GM18511 (cell line): Measurements from ENCODE around the gene ATP11A.

Experiments
- ATAC-seq: cut with Tn5 transposase; IDR thresholded peaks from one replicate; pipeline ENCODE4 v1.9.1; 2021; ENCODE audit warnings: mild to moderate bottlenecking, moderate library complexity; ENCODE audit not compliant: unreplicated experiment

Gene ATP11A

GRCh38 chr13:112756511-112756966, 66.7 kb downstream of the ATP11A start:
- no peak for ATAC-seq

GRCh38 chr13:112756967-112757758, 67.3 kb downstream of the ATP11A start:
- ATAC-seq, result no peak

GRCh38 chr13:112757759-112758086, 67.9 kb downstream of the ATP11A start:
- no peak for ATAC-seq

- no peak for ATAC-seq
These were observed 69.2 kb downstream of the ATP11A start for GRCh38 chr13:112759053-112759452.

- ATAC-seq, result no peak
These were observed 70.0 kb downstream of the ATP11A start for GRCh38 chr13:112759827-112760226.

- ATAC-seq, result no peak
These were observed 70.6 kb downstream of the ATP11A start for GRCh38 chr13:112760435-112760834.

- ATAC-seq, result no peak
These were observed 71.1 kb downstream of the ATP11A start for GRCh38 chr13:112760931-112761330.

- ATAC-seq, result no peak
These were observed 72.2 kb downstream of the ATP11A start for GRCh38 chr13:112761701-112762689.

DNA sequence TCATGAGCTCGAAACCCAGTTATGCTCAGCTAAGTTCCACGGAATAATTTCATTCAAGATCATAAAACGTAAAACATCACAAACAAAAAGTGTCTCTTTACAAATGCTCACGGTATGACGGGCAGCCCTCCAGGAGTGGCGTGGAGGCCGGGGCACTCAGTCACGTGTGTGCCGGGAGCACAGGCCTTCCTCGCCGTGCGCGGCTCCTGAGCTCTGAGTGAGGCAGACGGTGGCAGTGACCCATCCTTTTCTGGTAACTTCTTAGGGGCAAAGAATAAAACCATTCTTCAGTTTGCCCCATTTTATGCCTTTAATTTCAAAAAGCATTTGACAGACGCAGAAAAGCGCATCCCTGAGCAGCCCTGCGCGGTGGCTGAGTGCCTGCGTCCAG, 72.8 kb downstream of the ATP11A start:
- ATAC-seq, result no peak

GRCh38 chr13:112764028-112764427, 74.2 kb downstream of the ATP11A start:
- no peak for ATAC-seq

- ATAC-seq, result no peak
These were observed 75.2 kb downstream of the ATP11A start for GRCh38 chr13:112764864-112765561.

- no peak for ATAC-seq
These were observed 75.9 kb downstream of the ATP11A start for GRCh38 chr13:112765731-112766130.

GRCh38 chr13:112766336-112766735, 76.5 kb downstream of the ATP11A start:
- no peak for ATAC-seq

- ATAC-seq, result peak; percentile 87
These were observed 78.0 kb downstream of the ATP11A start for GRCh38 chr13:112767506-112768471.

GRCh38 chr13:112768795-112769481, 79.1 kb downstream of the ATP11A start:
- ATAC-seq, result no peak

DNA sequence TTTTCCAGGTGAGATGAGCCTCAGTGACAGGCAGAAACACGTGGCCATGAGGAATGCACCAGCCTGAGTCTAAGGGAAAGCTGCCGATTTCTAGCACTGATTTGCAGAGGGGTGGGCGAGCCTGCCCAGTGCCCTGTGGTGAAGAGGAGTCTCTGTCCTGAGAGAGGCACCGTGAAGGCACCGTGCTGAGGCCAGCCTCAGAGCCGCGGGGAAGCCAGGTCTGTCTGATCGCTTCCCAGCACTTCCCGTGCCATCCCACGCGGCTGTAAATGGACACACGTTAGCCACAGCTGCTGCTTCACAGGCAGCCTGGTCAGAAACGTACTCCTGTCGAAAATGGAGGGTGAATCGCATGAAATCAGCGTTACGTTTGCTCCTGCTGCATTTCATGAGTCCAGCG, 79.8 kb downstream of the ATP11A start:
- ATAC-seq, result no peak

DNA sequence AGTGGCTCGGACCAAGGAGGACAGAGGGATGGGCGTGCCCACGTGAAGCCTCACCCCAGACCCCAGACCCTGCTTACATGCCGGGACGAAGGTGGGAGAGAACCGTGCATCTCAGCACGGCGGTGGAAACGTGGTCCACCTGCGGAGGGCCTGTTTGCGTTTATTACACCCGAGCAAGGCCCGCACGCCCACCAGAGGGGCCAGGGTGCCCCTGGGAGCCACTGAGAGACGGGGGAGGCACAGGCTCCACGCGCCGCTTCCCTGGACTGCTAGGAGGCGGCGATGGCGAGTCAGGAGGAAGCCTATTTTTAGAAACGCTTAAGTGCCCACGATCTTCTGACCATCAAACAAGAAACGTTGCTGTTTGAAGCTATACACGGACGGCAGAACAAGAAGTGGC, 80.7 kb downstream of the ATP11A start:
- ATAC-seq, result no peak

- no peak for ATAC-seq
These were observed 81.5 kb downstream of the ATP11A start for GRCh38 chr13:112771139-112771876.
